Breast epithelium (tissue), 3 donors: ENCODE data around the gene CXCL10.

ENCODE experiments used
- POLR2A ChIP-seq: fragments of 450-650 bp; IDR thresholded peaks from one replicate; pipeline ENCODE4 v1.6.1; 2016; ENCODE audit warnings: antibody characterized with exemption, mild to moderate bottlenecking, moderate library complexity
- POLR2AphosphoS5 ChIP-seq, 3 donors: sonication (generic); formaldehyde crosslinking; IDR thresholded peaks; one replicate each; pipeline ENCODE4 v1.6.1; 2017; ENCODE audit warnings: antibody characterized with exemption in 3 of 3
- TF ChIP-seq, protein P1 (sequence below), 3 donors: fragments of 450-650 bp; IDR thresholded peaks; one replicate each; pipeline ENCODE4 v1.5.1; 2016 to 2017; ENCODE audit warnings: antibody characterized with exemption in 3 of 3, mild to moderate bottlenecking in 3 of 3, moderate library complexity in 3 of 3

GRCh38 chr4:76066546-76066945 lies 43.2 kb upstream of the CXCL10 start:
- TF ChIP-seq, protein P1, sequence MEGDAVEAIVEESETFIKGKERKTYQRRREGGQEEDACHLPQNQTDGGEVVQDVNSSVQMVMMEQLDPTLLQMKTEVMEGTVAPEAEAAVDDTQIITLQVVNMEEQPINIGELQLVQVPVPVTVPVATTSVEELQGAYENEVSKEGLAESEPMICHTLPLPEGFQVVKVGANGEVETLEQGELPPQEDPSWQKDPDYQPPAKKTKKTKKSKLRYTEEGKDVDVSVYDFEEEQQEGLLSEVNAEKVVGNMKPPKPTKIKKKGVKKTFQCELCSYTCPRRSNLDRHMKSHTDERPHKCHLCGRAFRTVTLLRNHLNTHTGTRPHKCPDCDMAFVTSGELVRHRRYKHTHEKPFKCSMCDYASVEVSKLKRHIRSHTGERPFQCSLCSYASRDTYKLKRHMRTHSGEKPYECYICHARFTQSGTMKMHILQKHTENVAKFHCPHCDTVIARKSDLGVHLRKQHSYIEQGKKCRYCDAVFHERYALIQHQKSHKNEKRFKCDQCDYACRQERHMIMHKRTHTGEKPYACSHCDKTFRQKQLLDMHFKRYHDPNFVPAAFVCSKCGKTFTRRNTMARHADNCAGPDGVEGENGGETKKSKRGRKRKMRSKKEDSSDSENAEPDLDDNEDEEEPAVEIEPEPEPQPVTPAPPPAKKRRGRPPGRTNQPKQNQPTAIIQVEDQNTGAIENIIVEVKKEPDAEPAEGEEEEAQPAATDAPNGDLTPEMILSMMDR (IDR thresholded peaks at IDR 0.05), result no peak
- TF ChIP-seq POLR2AphosphoS5 (IDR thresholded peaks at IDR 0.05) (no peak), POLR2A (no peak)
